Measurements from ENCODE around the gene GAK. TPM values are rescaled to one million over a fixed set of nuclear protein-coding genes. Genes with fewer than 3 reads are reported as not detected.

GAK gene
- total RNA-seq, 6 experiments from 2014 or later: 65.8 to 72.9 (median 69.1) TPM

- Mint-ChIP-seq H3K4me3 (no peak overlapping the region), H3K9me3 (peaks cover 4% of the 10 kb centered on the region), H3K27me3 (ENCODE audit: insufficient read depth) (no peaks in the 10 kb centered on the region; the same call in none of the 2 replicates), H3K4me1 (ENCODE audit: low read depth) (no peaks in the 10 kb centered on the region), H3K27ac (no peak overlapping the region), H3K36me3 (ENCODE audit: low read depth) (peaks cover 28% of the 10 kb centered on the region)
- no peak for TF ChIP-seq CTCF (IDR thresholded peaks at IDR 0.05)
- DNase-seq: no peak
Observed at GRCh38 chr4:909821-910220, 22.3 kb downstream of the GAK start.

- no peak for TF ChIP-seq CTCF (IDR thresholded peaks at IDR 0.05)
- no peak for DNase-seq
- H3K36me3 Mint-ChIP-seq (ENCODE audit: low read depth): peaks cover 31% of the 10 kb centered on the region
- no peak overlapping the region for H3K4me3 Mint-ChIP-seq
- no peaks in the 10 kb centered on the region; the same call in none of the 2 replicates for H3K27me3 Mint-ChIP-seq (ENCODE audit: insufficient read depth)
- peaks cover 4% of the 10 kb centered on the region for H3K9me3 Mint-ChIP-seq
- no peak overlapping the region for H3K27ac Mint-ChIP-seq
- no peaks in the 10 kb centered on the region for H3K4me1 Mint-ChIP-seq (ENCODE audit: low read depth)
Observed at GRCh38 chr4:909131-909571, 23.0 kb downstream of the GAK start.

GRCh38 chr4:907691-908425 lies 24.3 kb downstream of the GAK start:
- Mint-ChIP-seq H3K4me1 (ENCODE audit: low read depth) (no peaks in the 10 kb centered on the region), H3K36me3 (ENCODE audit: low read depth) (peaks cover 31% of the 10 kb centered on the region), H3K4me3 (no peak overlapping the region), H3K9me3 (peaks cover 4% of the 10 kb centered on the region), H3K27ac (no peak overlapping the region), H3K27me3 (ENCODE audit: insufficient read depth) (no peaks in the 10 kb centered on the region; the same call in none of the 2 replicates)
- TF ChIP-seq CTCF (IDR thresholded peaks at IDR 0.05): no peak
- no peak for DNase-seq

GRCh38 chr4:907103-907400 lies 25.1 kb downstream of the GAK start:
- H3K27me3 Mint-ChIP-seq (ENCODE audit: insufficient read depth): no peaks in the 10 kb centered on the region; the same call in none of the 2 replicates
- TF ChIP-seq CTCF (IDR thresholded peaks at IDR 0.05): no peak
- DNase-seq: no peak
- no peaks in the 10 kb centered on the region for H3K4me1 Mint-ChIP-seq (ENCODE audit: low read depth)
- H3K27ac Mint-ChIP-seq: no peak overlapping the region
- peaks cover 4% of the 10 kb centered on the region for H3K9me3 Mint-ChIP-seq
- peaks cover 31% of the 10 kb centered on the region for H3K36me3 Mint-ChIP-seq (ENCODE audit: low read depth)
- no peak overlapping the region for H3K4me3 Mint-ChIP-seq

GRCh38 chr4:906339-907102 lies 25.6 kb downstream of the GAK start:
- H3K27ac Mint-ChIP-seq: no peak overlapping the region
- no peak overlapping the region for H3K4me3 Mint-ChIP-seq
- no peak for TF ChIP-seq CTCF (IDR thresholded peaks at IDR 0.05)
- no peaks in the 10 kb centered on the region for H3K4me1 Mint-ChIP-seq (ENCODE audit: low read depth)
- DNase-seq: no peak
- H3K9me3 Mint-ChIP-seq: peaks cover 4% of the 10 kb centered on the region
- H3K36me3 Mint-ChIP-seq (ENCODE audit: low read depth): peaks cover 27% of the 10 kb centered on the region
- H3K27me3 Mint-ChIP-seq (ENCODE audit: insufficient read depth): no peaks in the 10 kb centered on the region; the same call in none of the 2 replicates
